Ovary (tissue), 9 donors: ENCODE measurements around the gene ALG14. TPM values are rescaled to one million over a fixed set of nuclear protein-coding genes. Genes with fewer than 3 reads are reported as not detected.

Source experiments
- DNase-seq, 5 donors: peaks; one replicate each; pipeline ENCODE4 v3.0.0-alpha.2; 2019 to 2020
- H3K27ac ChIP-seq, 2 donors: fragments of 200-600 bp; one replicate each; pipeline versions ENCODE4 v1.5.1 to v1.8.0; 2019 to 2022
- H3K27me3 ChIP-seq: fragments of 200-600 bp; one replicate; pipeline ENCODE4 v1.8.0; 2022
- H3K36me3 ChIP-seq: fragments of 200-600 bp; sonication (generic); one replicate; pipeline ENCODE4 v1.5.1; 2019
- H3K4me1 ChIP-seq: one replicate; pipeline ENCODE4 v1.8.1; 2013; ENCODE audit warnings: mild to moderate bottlenecking, moderate library complexity; ENCODE audit not compliant: insufficient read depth
- H3K4me3 ChIP-seq: fragments of 200-600 bp; sonication (generic); one replicate; pipeline ENCODE4 v1.5.1; 2017
- H3K9me3 ChIP-seq, 2 donors: fragments of 200-600 bp in 1 of 2; sonication (generic) in 1 of 2; one replicate each; pipeline versions ENCODE4 v1.5.1 to v1.8.1; 2013 to 2019; ENCODE audit warnings: mild to moderate bottlenecking in 1 of 2, moderate library complexity in 1 of 2
- CTCF ChIP-seq, 3 donors: fragments of 450-650 bp in 2 of 3; fragments of 200-600 bp in 1 of 3; IDR thresholded peaks; one replicate each; pipeline versions ENCODE4 v1.5.1 to v1.8.0; 2016 to 2022; ENCODE audit warnings: antibody characterized with exemption in 3 of 3, mild to moderate bottlenecking in 1 of 3
- EP300 ChIP-seq: sonication (generic); formaldehyde crosslinking; IDR thresholded peaks from one replicate; pipeline ENCODE4 v1.6.1; 2017; ENCODE audit warnings: antibody characterized with exemption
- POLR2A ChIP-seq: fragments of 450-650 bp; IDR thresholded peaks from one replicate; pipeline ENCODE4 v1.6.1; 2017; ENCODE audit warnings: antibody characterized with exemption, mild to moderate bottlenecking, moderate library complexity
- WGBS, 3 donors: extraction: QIAGEN DNeasy Blood & Tissue Kit in 1 of 3; methylation state at CpG; one replicate each; pipeline versions ENCODE4 v1.1.5 to v1.1.7; 2013 to 2017; 5-methylcytosine and 5-hydroxymethylcytosine counted together
- intact Hi-C, 4 donors: fragments of 100-400 bp; cut with DNase I; formaldehyde crosslinking; loops; one replicate each; pipeline versions ENCODE4 v1.11.0 to v1.15.1; 2022 to 2023
- polyA plus RNA-seq, 2 donors: library from polyadenylated mRNA; stranded (reverse); fragments of 200-250 nt in 1 of 2; fragments of 350-450 nt in 1 of 2; fragmentation: Illumina TruSeq in 1 of 2; extraction: RNeasy Lipid Tissue Mini Kit (QIAGEN cat#74804) in 1 of 2; gene quantifications; one replicate each; pipeline ENCODE4 v1.2.3, GENCODE V29; 2013 to 2014
- total RNA-seq, 7 donors: library from RNA; depleted of rRNA in 2 of 7; stranded (reverse); fragments of >200 nt in 2 of 7; fragmentation: NEBNext Ultra II Directional in 3 of 7; extraction: Animal tissue kit (Norgen Biotek cat#: 25700) in 3 of 7; gene quantifications; one replicate each; pipeline versions ENCODE4 v1.1.0 to v1.2.4, GENCODE V29; 2016 to 2023
- donor health status: DM: no; HTN: no; CAD: no; lungs with moderate emphysema.
- donor health status: DM: no; HTN: no; CAD: no.
- donor health status: Bipolar disorder and iron deficiency.
- donor health status: DM: yes; HTN: yes; CAD: no.
- donor health status: DM: no; HTN: no; CAD: no.
- donor health status: DM: yes; HTN: yes; CAD: no.

Gene ALG14
- total and polyA plus RNA-seq, 9 donors = 1.2 to 16.3 (median 3.6) TPM

GRCh38 chr1:94980582-94981574 is 91.9 kb downstream of the ALG14 start:
- WGBS, 3 donors = 79 to 84% (median 81%) methylated on average over 6 of the region's 6 CpGs
- no peak for DNase-seq
- H3K27me3 ChIP-seq = no peaks in the 10 kb centered on the region
- TF ChIP-seq POLR2A (no peak), EP300 (no peak), CTCF (IDR thresholded peaks at IDR 0.05) (no peak)
- H3K9me3 ChIP-seq = no peaks in the 10 kb centered on the region
- H3K4me1 ChIP-seq = no peaks in the 10 kb centered on the region
- intact Hi-C loops = no loop called here
- no peaks in the 10 kb centered on the region for H3K36me3 ChIP-seq
- no peak overlapping the region for H3K4me3 ChIP-seq
- H3K27ac ChIP-seq = no peak overlapping the region

- no peak for TF ChIP-seq POLR2A
- no peak overlapping the region for H3K27ac ChIP-seq
- intact Hi-C loops = no loop called here
Measured at GRCh38 chr1:94979656-94980581, 92.8 kb downstream of the ALG14 start.

GRCh38 chr1:94979131-94979530 is 93.6 kb downstream of the ALG14 start:
- no peaks in the 10 kb centered on the region for H3K9me3 ChIP-seq
- DNase-seq = no peak
- H3K27me3 ChIP-seq = no peaks in the 10 kb centered on the region
- intact Hi-C loops = no loop called here
- H3K36me3 ChIP-seq = no peaks in the 10 kb centered on the region
- H3K4me1 ChIP-seq = no peaks in the 10 kb centered on the region
- 84 to 95% (median 91%) methylated on average over 5 of the region's 5 CpGs for WGBS, 3 donors
- no peak for TF ChIP-seq POLR2A
- no peak for TF ChIP-seq EP300
- no peak for TF ChIP-seq CTCF (IDR thresholded peaks at IDR 0.05)
- H3K27ac ChIP-seq = no peak overlapping the region
- H3K4me3 ChIP-seq = no peak overlapping the region

More at GRCh38 chr1:94979656-94980581, 92.8 kb downstream of the ALG14 start:
- H3K9me3 ChIP-seq = no peaks in the 10 kb centered on the region
- no peaks in the 10 kb centered on the region for H3K27me3 ChIP-seq
- DNase-seq = no peak
- no peak overlapping the region for H3K4me3 ChIP-seq
- WGBS, 3 donors = 70 to 85% (median 79%) methylated on average over 9 of the region's 9 CpGs
- H3K36me3 ChIP-seq = no peaks in the 10 kb centered on the region
- no peaks in the 10 kb centered on the region for H3K4me1 ChIP-seq

- no peaks in the 10 kb centered on the region for H3K9me3 ChIP-seq
- no peak overlapping the region for H3K27ac ChIP-seq
- H3K4me1 ChIP-seq = peaks cover 1% of the 10 kb centered on the region
- no peak overlapping the region for H3K4me3 ChIP-seq
- DNase-seq = no peak
- no peak for TF ChIP-seq CTCF (IDR thresholded peaks at IDR 0.05)
- TF ChIP-seq EP300 = no peak
- TF ChIP-seq POLR2A = no peak
- H3K27me3 ChIP-seq = no peaks in the 10 kb centered on the region
- no peaks in the 10 kb centered on the region for H3K36me3 ChIP-seq
- WGBS, 3 donors = 96 to 97% (median 97%) methylated on average over 2 of the region's 2 CpGs
- intact Hi-C loops = no loop called here
Measured at GRCh38 chr1:94978401-94978800, 94.3 kb downstream of the ALG14 start.
